IPS-NIHi7 (cell line): ENCODE measurements around the gene LPAR1.

Experiments used
- DNase-seq: peaks from one replicate; pipeline ENCODE4 v3.0.0; 2012; ENCODE audit warnings: mixed read lengths; ENCODE audit errors: extremely low spot score

Gene LPAR1

GRCh38 chr9:110954822-110955291 lies 83.4 kb downstream of the LPAR1 start:
- DNase-seq = no peak

- DNase-seq = no peak
Measured at GRCh38 chr9:110952540-110952859, 85.8 kb downstream of the LPAR1 start.

- no peak for DNase-seq
Measured at GRCh38 chr9:110951805-110952539, 86.3 kb downstream of the LPAR1 start.

- no peak for DNase-seq
Measured at GRCh38 chr9:110950041-110950645, 88.1 kb downstream of the LPAR1 start.

GRCh38 chr9:110949081-110949480 lies 89.2 kb downstream of the LPAR1 start:
- no peak for DNase-seq

GRCh38 chr9:110947491-110948044 lies 90.7 kb downstream of the LPAR1 start:
- no peak for DNase-seq

GRCh38 chr9:110942522-110942921 lies 95.7 kb downstream of the LPAR1 start:
- DNase-seq = no peak

GRCh38 chr9:110940951-110941557 lies 97.2 kb downstream of the LPAR1 start:
- DNase-seq = no peak

- DNase-seq = no peak
Measured at GRCh38 chr9:110939573-110939972, 98.7 kb downstream of the LPAR1 start.

- no peak for DNase-seq
Measured at GRCh38 chr9:110939047-110939446, 99.2 kb downstream of the LPAR1 start.

GRCh38 chr9:110938242-110938641 lies 100.0 kb downstream of the LPAR1 start:
- DNase-seq = no peak

GRCh38 chr9:110936719-110937452 lies 101.4 kb downstream of the LPAR1 start:
- DNase-seq = no peak

- no peak for DNase-seq
Measured at GRCh38 chr9:110936237-110936636, 102.0 kb downstream of the LPAR1 start.

GRCh38 chr9:110935829-110936228 lies 102.4 kb downstream of the LPAR1 start:
- DNase-seq = no peak

- no peak for DNase-seq
Measured at GRCh38 chr9:110933350-110934001, 104.8 kb downstream of the LPAR1 start.

GRCh38 chr9:110932863-110933262 lies 105.4 kb downstream of the LPAR1 start:
- no peak for DNase-seq

- no peak for DNase-seq
Measured at GRCh38 chr9:110928599-110928998, 109.7 kb downstream of the LPAR1 start.

- DNase-seq = no peak
Measured at GRCh38 chr9:110926828-110927487, 111.3 kb downstream of the LPAR1 start.

GRCh38 chr9:110923601-110924000 lies 114.7 kb downstream of the LPAR1 start:
- DNase-seq = no peak

GRCh38 chr9:110922145-110922544 lies 116.1 kb downstream of the LPAR1 start:
- no peak for DNase-seq

GRCh38 chr9:110921705-110922104 lies 116.6 kb downstream of the LPAR1 start:
- no peak for DNase-seq
